ENCODE data around the gene AGGF1. TPM values are rescaled to one million over a fixed set of nuclear protein-coding genes. Genes with fewer than 3 reads are reported as not detected.

The AGGF1 gene
- total RNA-seq: 10 to 100 TPM; 19.7 to 33.7 (median 25.1) TPM
- polyA plus RNA-seq: 10 to 100 TPM in 2 of 3 donors, 1 to 10 TPM in 1; 6.7 to 26.4 (median 11.2) TPM
- long read RNA-seq, donor 1, full-length matches to known transcripts: 11 of 11 reads
- long read RNA-seq, donor 1, partial matches to known transcripts: 0 of 11 reads
- long read RNA-seq, donor 1, other reads (novel, unspliced or antisense): 0 of 11 reads
- long read RNA-seq, donor 2, full-length matches to known transcripts: 4 of 4 reads
- long read RNA-seq, donor 2, partial matches to known transcripts: 0 of 4 reads
- long read RNA-seq, donor 2, other reads (novel, unspliced or antisense): 0 of 4 reads
- long read RNA-seq, donor 3, full-length matches to known transcripts: 7 of 7 reads
- long read RNA-seq, donor 3, partial matches to known transcripts: 0 of 7 reads
- long read RNA-seq, donor 3, other reads (novel, unspliced or antisense): 0 of 7 reads
- long read RNA-seq, donor 4, full-length matches to known transcripts: 3 of 30 reads
- long read RNA-seq, donor 4, partial matches to known transcripts: 25 of 30 reads
- long read RNA-seq, donor 4, other reads (novel, unspliced or antisense): 2 of 30 reads
- long read RNA-seq, donor 5, full-length matches to known transcripts: 24 of 28 reads
- long read RNA-seq, donor 5, partial matches to known transcripts: 1 of 28 reads
- long read RNA-seq, donor 5, other reads (novel, unspliced or antisense): 3 of 28 reads
- long read RNA-seq, donor 6, full-length matches to known transcripts: 3 of 22 reads
- long read RNA-seq, donor 6, partial matches to known transcripts: 19 of 22 reads
- long read RNA-seq, donor 6, other reads (novel, unspliced or antisense): 0 of 22 reads
- long read RNA-seq, donor 7, full-length matches to known transcripts: 3 of 3 reads
- long read RNA-seq, donor 7, partial matches to known transcripts: 0 of 3 reads
- long read RNA-seq, donor 7, other reads (novel, unspliced or antisense): 0 of 3 reads
- long read RNA-seq, donor 8, full-length matches to known transcripts: 8 of 8 reads
- long read RNA-seq, donor 8, partial matches to known transcripts: 0 of 8 reads
- long read RNA-seq, donor 8, other reads (novel, unspliced or antisense): 0 of 8 reads
- long read RNA-seq, donor 9, full-length matches to known transcripts: 4 of 4 reads
- long read RNA-seq, donor 9, partial matches to known transcripts: 0 of 4 reads
- long read RNA-seq, donor 9, other reads (novel, unspliced or antisense): 0 of 4 reads
- long read RNA-seq, donor 10, full-length matches to known transcripts: 2 of 2 reads
- long read RNA-seq, donor 10, partial matches to known transcripts: 0 of 2 reads
- long read RNA-seq, donor 10, other reads (novel, unspliced or antisense): 0 of 2 reads

GRCh38 chr5:77030097-77031071 lies at the start of gene AGGF1:
AGGF1 (plus strand) TSS chr5:77030404; CDS start chr5:77030767, 363 bp downstream.
- peak; percentile 91 to 97 (median 95) for DNase-seq
- Histone ChIP-seq H3K36me3 (replicated peaks in 1 of 2) (peaks cover 0 to 1% of the 10 kb centered on the region in 2 donors), H3K27me3 (no peaks in the 10 kb centered on the region), H3K9me3 (replicated peaks in 1 of 3) (no peaks in the 10 kb centered on the region), H3K4me3 (peak within 1 kb of the TSS; percentile 67 to 99 (median 90)), H3K4me1 (replicated peaks in 1 of 2) (peaks cover 13 to 23% of the 10 kb centered on the region in 2 donors), H3K27ac (peak within 1 kb of the TSS; percentile 70 to 97 (median 84))
- 0 to 1% (median 0%) methylated on average over 25 to 82 of the region's 82 CpGs for WGBS, 4 donors
- intact Hi-C loops (cut with DNase I): no loop called here
- no peak for TF ChIP-seq CTCF (IDR thresholded peaks at IDR 0.05)
- TF ChIP-seq POLR2A (IDR thresholded peaks at IDR 0.05): peak; percentile 9 to 77

DNA sequence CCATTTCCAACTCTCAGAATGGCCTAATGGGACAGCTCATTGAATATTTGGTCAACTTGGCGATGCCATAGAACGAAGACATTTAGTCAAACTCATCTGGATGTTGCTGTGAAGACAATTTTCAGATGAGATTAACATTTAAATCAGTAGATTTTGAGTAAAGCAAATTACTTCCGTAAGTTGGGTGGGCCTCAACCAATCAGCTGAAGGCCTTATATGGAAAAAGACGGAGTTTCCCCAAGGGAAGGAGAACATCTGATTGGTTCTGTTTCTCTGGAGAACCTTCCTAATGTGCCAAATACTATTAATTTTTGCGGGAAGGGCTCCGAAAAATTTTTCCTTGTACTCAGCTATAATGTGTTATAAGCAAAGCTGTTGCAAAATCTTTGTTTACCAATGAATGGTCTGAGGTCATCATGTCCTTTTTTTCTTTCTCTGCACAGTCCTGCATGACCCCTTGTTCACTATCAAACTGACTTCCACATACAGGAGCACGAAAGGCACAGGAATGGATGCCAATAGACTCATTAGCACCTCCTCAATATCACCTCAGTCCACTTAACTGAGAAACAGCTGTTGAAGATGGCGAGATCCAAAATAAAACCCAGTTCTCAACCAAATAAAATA lies 49.6 kb upstream of the AGGF1 start:
- 82 to 94% (median 89%) methylated on average over 8 of the region's 8 CpGs for WGBS, 4 donors
- Histone ChIP-seq H3K9me3 (replicated peaks in 1 of 3) (no peaks in the 10 kb centered on the region), H3K27me3 (no peaks in the 10 kb centered on the region), H3K27ac (no peak overlapping the region), H3K4me3 (no peak overlapping the region), H3K36me3 (replicated peaks in 1 of 2) (no peaks in the 10 kb centered on the region), H3K4me1 (replicated peaks in 1 of 2) (peaks cover 0 to 7% of the 10 kb centered on the region in 2 donors)
- no peak for TF ChIP-seq CTCF (IDR thresholded peaks at IDR 0.05)
- no peak for TF ChIP-seq POLR2A (IDR thresholded peaks at IDR 0.05)
- intact Hi-C loops (cut with DNase I): no loop called here
- DNase-seq: no peak

DNA sequence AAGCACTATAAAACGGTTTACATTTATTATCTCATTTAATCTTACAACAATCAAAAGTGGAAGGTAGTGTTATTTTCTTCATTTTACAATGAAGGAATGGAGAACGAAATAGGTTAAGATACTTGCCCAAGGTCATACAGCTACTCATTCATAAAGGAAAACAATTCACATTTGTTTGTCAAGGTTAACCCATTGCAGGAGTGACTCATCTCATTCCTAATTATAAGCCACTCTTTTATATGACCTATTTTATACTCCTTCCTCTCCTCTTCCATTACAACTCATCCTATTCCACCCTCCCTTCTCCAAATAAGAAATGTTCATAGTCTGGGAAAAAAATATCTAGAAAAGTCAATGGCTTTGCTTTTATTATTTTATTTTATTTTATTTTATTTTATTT lies 47.8 kb upstream of the AGGF1 start:
- TF ChIP-seq CTCF (IDR thresholded peaks at IDR 0.05): no peak
- no peak for TF ChIP-seq POLR2A (IDR thresholded peaks at IDR 0.05)
- Histone ChIP-seq H3K4me3 (no peak overlapping the region), H3K36me3 (replicated peaks in 1 of 2) (no peaks in the 10 kb centered on the region), H3K27ac (no peak overlapping the region), H3K27me3 (no peaks in the 10 kb centered on the region), H3K9me3 (replicated peaks in 1 of 3) (no peaks in the 10 kb centered on the region), H3K4me1 (replicated peaks in 1 of 2) (peaks cover 0 to 7% of the 10 kb centered on the region in 2 donors)
- DNase-seq: no peak
- intact Hi-C loops (cut with DNase I): no loop called here
- WGBS, 4 donors: 47 to 63% (median 50%) methylated on average over 2 of the region's 2 CpGs

Measured in adrenal gland (tissue), 19 donors.